Measurements from ENCODE around the gene ZGLP1.
A peak's percentile ranks its signal among the peaks of the same experiment; 100 is the strongest.

Gene ZGLP1

GRCh38 chr19:10271543-10272086 lies 38.0 kb downstream of the ZGLP1 start:
- TF ChIP-seq CTCF (IDR thresholded peaks at IDR 0.05; ENCODE audit: low read depth, low read length): no peak
- in situ Hi-C loops (cut with HindIII; ENCODE audit: low sequenced_read_pairs): no loop called here
- H3K4me3 ChIP-seq (ENCODE audit: low read depth, low read length): no peak overlapping the region
- DNase-seq (ENCODE audit: low read depth, low spot score): no peak

- TF ChIP-seq CTCF (IDR thresholded peaks at IDR 0.05; ENCODE audit: low read depth, low read length): no peak
- DNase-seq (ENCODE audit: low read depth, low spot score): peak; percentile 25
- H3K4me3 ChIP-seq (ENCODE audit: low read depth, low read length): peak within 1 kb of the TSS; percentile 21
- in situ Hi-C loops (cut with HindIII; ENCODE audit: low sequenced_read_pairs): no loop called here
Observed at GRCh38 chr19:10270616-10271394, 38.8 kb downstream of the ZGLP1 start, which contains the start of gene ICAM1. Gene ICAM1, plus strand, starts transcription at chr19:10271120. Its CDS starts 40 bp downstream, at chr19:10271160.

GRCh38 chr19:10270180-10270615 lies 39.4 kb downstream of the ZGLP1 start:
- peak overlapping the region; percentile 21 for H3K4me3 ChIP-seq (ENCODE audit: low read depth, low read length)
- no peak for TF ChIP-seq CTCF (IDR thresholded peaks at IDR 0.05; ENCODE audit: low read depth, low read length)
- no peak for DNase-seq (ENCODE audit: low read depth, low spot score)
- in situ Hi-C loops (cut with HindIII; ENCODE audit: low sequenced_read_pairs): no loop called here

GRCh38 chr19:10269333-10270179 lies 40.1 kb downstream of the ZGLP1 start:
- peak; percentile 95 for TF ChIP-seq CTCF (IDR thresholded peaks at IDR 0.05; ENCODE audit: low read depth, low read length)
- peak; percentile 74 for DNase-seq (ENCODE audit: low read depth, low spot score)
- in situ Hi-C loops (cut with HindIII; ENCODE audit: low sequenced_read_pairs): no loop called here
- peak overlapping the region; percentile 14 for H3K4me3 ChIP-seq (ENCODE audit: low read depth, low read length)

GRCh38 chr19:10268071-10268470 lies 41.5 kb downstream of the ZGLP1 start:
- in situ Hi-C loops (cut with HindIII; ENCODE audit: low sequenced_read_pairs): no loop called here
- DNase-seq (ENCODE audit: low read depth, low spot score): no peak
- H3K4me3 ChIP-seq (ENCODE audit: low read depth, low read length): no peak overlapping the region
- TF ChIP-seq CTCF (IDR thresholded peaks at IDR 0.05; ENCODE audit: low read depth, low read length): no peak

- in situ Hi-C loops (cut with HindIII; ENCODE audit: low sequenced_read_pairs): no loop called here
- TF ChIP-seq CTCF (IDR thresholded peaks at IDR 0.05; ENCODE audit: low read depth, low read length): no peak
- no peak for DNase-seq (ENCODE audit: low read depth, low spot score)
- H3K4me3 ChIP-seq (ENCODE audit: low read depth, low read length): no peak overlapping the region
Observed at GRCh38 chr19:10266706-10267105, 42.9 kb downstream of the ZGLP1 start.
